NCI-H187 (cell line): ENCODE data around the gene BRINP3.
"Not testable (repeated sequence)": the region's sequence is repeated elsewhere in the genome, so short reads cannot be mapped to it uniquely, and the experiment has no call there.

ENCODE experiments used
- DNase-seq, 2 experiments: peaks; one replicate each; lab custom pipeline; 2025; lab: John Stamatoyannopoulos, UW

Gene BRINP3

DNA sequence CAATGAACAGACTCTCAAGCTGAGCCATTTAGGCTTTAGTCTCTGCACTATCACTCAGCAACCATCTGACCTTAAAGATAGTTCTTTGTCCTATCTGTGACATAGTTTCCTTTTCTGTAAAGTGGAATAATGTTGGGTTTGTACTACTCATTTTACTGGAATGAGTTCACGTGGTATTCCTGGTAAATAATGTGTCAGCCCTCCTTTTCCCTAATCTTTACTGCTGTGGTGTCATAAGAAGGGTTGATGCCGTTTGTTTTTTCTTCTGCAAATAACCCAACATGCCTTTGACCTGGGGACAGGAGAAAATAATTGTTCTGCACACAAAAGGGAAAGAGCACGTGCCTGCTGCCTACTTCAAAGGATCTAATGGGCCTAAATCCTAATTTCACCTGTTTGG is 297.8 kb downstream of the BRINP3 start:
- no peak for DNase-seq

DNA sequence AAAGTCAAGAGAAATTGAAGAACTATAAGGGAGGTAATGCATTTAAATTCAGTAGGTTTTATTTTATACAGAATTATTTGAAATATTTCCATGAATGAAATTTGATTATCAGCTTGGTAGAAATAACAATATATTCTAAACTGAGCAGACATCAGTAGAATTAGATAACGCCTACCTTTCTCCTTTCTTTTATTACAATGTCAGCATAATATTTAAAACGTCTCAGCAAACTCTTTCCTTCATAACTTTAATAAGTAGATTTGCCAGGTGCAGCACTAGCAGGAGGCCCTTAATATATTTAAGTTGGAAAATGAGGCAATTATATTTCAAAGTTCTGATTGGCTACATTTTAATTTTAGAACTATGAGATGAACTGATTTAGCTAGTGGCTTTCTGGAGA is 298.8 kb downstream of the BRINP3 start:
- DNase-seq, result no peak

DNA sequence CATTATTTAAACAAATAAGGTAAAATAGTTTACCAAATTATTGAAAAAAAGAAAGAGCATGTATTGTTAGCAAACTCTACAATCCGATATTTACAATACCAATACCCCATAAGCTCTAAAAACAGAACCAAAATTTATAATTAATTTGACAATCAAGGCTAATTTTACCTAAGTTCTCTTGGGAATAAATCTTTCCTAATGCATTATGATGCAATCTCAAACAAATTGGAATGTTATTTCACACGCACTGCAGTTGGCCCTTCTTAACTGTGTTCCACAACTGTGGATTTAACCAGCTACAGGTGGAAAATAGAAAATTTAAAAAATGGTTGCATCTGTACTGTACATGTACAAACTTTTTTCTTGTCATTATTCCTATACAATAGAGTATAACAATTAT is 300.1 kb downstream of the BRINP3 start:
- DNase-seq, result no peak

DNA sequence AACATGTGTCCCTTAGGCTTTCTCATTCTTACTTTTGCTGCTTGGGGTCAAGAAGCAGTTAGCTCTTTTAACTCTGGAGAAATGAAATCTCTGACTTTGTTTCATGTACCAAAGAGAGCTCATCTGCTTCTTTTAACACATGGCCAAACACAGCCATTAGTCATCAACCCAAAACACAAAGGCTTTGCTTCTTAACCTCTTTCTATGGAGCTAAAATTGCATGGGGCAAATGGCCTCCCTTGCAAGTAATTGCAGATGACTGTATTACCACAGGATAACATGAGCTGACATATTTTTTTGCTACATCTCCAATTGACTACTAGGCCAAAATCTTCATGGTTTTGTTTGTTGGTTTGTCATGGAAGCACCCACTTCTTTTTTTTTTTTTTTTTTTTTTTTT is 300.9 kb downstream of the BRINP3 start:
- no peak for DNase-seq

DNA sequence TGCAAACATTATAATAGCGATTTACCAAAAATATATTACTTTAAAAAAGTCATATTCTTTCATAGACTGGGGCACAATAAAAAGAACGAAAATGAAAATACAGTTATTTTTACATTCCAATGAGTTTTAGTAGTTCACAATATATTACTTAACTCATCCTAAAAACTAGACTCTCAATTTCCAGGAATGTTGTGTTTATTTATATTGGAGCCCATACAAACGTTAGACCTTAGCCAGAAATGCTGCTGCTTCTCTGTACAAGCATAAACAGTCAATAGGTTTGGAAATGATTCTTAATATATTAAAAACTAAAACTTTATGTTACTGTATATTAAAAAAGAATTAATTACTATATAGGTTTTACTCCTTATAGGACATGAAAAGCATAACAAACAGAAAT is 302.3 kb downstream of the BRINP3 start:
- DNase-seq, result no peak

DNA sequence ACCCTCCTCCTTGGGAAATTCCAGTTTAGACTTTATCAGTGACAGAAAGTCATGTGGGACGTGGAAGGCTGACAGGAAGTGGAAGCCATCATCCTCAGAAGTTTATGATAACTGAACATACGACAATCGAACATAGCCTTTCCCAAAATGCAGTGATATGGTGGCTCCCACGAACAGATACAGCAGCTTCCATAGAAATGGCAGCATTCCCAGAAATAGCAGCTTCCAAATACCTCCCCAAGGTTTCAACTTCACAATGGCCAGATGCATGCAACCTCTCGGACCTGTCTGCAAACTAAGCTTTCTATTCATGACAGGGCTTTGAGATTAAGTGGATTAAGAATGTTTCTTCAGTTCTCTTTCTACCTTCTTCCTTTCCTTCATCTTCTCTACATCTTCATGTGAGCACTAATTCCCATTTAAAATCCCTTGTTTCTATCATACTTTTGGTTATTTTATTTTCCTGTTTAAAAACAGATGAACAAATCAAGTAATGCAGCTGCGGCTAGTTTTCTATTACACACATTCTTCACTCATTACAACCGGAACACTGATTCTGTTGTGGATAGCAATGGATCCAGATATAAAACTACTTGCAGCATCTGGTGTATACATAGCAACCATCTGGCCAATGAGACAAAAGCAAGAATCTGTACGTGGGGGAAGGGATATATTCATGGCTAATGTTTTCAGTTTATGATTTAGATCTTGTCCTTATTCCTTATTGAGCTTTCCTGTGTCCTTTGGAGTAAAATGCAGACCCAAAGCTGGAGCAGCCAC is 304.8 kb downstream of the BRINP3 start:
- no peak for DNase-seq

DNA sequence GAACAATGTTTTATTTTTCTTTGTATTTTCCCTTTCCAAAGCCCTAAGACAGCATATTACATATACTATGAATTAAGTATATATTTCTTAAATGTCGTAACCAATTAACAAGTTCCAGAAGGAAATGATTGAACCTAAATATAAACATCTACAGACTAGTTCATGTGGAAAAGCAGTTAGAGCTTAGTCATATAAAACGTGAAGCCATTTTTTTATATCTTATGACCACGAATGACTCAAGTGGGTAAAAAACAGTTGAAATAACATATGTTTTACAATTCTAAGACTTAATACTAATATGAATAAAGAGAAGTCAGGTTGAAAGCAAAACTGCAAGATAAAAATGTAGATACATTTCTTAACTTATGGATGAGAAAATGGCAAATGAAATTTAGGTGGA is 307.3 kb downstream of the BRINP3 start:
- no peak for DNase-seq

DNA sequence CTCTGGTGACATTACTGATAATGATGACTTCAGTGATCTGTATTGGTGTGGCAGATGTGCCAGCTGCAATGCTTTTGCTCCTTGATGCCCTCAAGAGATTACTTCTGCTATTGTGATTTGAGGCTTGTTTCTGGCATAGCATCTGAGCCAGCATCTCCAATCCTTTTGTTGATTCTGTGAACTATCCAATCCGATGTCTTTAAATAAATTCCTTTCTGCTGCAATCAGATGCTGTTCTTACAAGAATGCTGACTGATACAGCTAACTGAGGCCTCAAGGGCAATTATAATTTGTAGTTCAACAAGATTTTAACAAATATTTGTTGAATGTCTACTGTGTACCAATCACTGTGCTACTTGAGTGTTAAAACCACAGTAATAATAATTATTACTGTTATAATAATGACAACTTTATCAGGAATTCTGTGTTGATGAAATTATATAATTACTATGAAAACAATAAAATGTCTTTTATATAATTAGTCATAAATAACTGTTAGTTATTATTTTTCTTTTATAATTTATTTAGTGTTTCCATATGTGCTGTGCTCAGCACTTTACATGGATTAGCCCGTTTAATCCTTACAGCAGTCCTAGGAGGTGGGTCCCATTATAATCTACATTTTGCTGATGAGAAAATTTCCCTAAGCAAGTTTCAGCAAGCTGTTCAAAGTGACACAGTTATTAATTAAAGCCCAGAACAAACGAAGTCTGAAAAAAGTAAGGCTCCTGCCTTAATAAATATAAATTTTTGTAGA is 308.2 kb downstream of the BRINP3 start:
- DNase-seq, result no peak

DNA sequence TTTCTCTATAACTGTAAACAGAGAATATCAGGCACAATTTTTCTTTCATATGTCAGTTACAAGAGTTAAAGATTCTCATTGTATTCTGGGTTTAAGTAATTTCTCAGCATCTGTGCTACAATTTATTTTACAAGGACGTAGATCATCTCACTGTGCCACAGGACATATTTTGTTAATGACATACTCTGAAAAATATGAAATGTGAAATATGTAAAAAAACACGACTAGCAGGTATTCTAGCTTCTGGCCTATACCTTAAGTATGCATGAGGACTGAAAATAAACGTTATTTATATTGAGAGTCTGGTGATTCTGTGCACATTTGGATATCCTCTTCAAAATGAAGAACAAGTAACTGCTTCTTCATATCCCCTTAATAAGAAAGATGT is 308.8 kb downstream of the BRINP3 start:
- no peak for DNase-seq

DNA sequence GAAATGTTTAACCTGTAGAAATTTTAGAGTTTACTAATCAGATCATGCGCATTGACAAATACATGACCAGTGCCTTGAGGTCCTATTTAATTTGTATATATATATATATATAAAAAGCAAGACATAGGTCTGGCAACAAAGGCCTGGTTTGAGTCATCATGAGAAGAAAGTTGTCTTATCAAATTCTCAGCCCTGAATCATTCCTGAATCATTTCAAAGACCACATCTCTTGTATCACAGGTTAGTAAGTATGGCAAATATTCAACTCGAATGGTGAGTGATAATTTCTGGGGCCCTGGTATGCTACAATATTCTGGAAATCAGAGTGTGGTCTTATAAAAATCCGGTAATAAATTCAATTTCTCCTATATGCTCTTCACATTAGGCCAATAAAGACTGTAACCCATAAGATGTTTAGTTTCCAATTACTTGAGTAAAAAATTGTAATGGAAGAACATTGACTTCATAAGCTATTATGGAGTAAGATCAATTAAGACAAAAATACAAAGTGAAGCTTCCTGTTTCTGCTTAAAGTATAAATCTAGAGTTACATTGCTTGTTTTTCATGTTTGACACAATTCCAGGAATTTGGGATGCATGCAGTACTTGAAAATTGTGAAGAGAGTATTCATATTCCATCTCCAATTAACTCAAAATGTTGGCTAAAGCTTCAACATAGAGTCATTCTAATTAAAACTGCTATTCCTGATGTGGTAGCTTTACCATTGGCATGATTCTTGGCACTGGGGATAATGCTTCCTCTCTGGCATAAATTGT is 309.4 kb downstream of the BRINP3 start:
- no peak for DNase-seq

DNA sequence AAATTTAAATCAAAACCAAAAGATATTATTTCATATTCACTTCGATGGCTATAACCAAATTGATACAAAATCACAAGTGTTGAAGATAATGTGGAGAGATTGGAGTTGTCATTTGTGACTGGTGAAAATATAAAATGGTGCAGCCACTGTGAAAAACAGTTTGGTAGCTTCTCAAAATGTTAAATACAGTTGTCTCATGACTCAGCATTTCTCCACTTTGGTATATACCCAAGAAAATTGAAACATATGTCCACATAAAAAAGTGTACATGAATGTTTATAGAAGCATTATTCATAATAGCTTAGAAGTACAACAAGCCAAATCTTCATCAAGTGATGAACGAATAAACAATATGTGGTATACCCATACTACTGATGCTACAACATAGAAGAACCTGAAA is 318.5 kb downstream of the BRINP3 start:
- no peak for DNase-seq

DNA sequence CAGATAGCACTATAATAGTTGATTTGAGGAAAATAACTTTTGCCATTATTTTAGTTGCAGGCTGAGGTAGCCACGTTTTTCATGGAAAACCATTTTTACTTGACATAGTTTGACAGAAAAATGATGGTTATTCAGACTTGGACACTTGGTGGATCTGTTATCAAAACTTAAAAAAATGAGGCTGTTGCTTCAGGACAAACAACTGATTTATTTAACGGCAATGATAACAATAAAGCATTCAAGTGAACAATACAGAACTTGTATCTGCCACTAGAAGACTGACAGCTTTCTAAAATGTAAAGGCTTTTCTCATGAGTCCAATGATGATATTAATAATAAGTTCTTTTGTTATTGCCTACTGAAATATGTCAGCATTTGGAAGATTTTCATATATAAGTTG is 322.9 kb downstream of the BRINP3 start:
- no peak for DNase-seq

DNA sequence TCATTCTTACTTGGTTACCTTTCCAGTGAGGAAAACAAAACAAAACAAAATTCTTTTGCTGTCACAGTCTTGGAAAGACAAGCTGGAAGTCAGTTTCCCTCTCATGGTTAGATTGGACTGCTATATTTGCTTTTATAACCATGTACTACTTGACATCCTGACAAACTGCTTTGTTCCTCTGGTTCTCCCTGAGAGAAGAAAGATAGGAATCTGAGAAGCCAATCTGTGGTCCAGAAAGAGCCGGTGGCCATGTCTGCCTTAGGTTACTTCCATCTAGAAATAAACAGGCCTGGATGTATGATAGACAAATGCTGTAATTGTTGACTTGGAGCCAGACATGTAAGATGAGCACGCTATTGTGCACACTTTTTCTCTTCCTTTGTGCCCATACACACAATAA is 330.0 kb downstream of the BRINP3 start:
- no peak for DNase-seq

DNA sequence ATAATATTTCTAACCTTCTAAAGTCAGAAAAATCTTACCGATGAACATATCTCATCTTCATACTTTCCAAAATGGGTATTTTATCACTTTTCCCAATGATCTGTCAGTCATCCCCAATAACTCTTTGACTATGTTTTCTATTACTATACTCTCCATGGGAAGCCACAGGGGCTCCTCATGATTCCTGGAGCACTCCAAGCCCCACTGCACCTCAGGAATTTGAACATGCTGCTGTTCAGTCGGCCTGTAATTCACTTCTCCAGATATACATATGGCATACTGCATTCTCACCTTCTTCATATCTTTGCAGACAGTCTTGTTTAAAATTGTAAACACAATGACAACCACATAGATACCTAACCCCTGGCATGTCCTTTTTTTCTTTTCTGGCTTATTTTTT is 333.0 kb downstream of the BRINP3 start:
- DNase-seq, result no peak

DNA sequence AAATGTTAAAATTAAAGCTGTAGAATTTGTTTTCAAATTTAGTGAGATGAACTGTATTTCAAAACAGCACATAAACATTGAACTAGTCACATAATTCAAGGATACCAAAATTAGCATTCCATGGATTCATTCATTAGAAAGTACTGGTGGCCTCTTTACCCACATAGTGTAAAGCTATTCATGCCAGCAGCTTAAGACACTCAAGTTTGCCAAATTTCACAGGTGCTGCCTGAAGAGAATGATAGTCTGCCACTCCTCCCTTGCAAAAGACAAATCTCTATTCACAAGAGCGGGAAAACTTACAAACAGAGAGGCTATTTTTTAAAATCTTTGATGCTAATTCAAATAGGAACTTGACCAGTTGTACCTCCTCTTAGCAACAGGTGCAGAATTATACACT is 337.0 kb downstream of the BRINP3 start:
- DNase-seq, result no peak

DNA sequence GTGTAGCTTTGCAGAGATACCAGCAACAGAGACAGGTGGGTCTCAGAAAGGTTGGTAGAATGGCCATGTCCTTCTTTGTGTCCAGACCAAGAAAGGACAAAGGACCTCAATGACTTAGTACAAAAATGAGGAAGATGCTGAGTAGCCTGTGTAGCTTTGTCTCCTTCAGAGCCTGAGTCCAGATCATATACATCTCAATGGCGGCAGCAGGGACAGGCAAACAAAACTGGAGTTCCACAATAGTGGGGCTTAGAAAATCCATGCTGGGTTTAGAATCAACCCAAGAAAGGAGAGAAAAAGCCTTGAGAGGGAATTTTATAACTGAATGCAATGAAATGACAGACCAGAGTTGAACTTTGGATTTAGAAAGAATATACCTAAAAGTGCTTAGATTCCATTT is 339.0 kb downstream of the BRINP3 start:
- no peak for DNase-seq

DNA sequence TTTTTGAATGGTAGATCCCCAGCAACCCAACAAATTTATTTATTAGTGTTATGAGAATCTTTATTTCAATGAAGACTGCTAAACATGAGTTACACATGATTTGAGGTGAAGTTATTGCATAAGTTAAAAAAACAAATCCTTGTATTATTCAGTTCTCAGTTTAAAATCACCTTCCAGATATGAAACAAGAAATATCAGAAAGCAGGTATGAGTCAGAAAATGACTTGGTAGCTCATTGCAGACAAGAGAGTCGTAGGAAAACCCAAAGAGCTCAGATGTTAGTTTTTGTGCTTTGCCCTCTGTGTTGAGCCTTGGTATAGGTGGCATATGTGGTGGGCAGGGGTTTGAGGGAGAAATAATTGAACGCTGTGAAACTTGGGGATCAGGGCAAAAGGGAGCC is 339.4 kb downstream of the BRINP3 start:
- DNase-seq, result no peak

DNA sequence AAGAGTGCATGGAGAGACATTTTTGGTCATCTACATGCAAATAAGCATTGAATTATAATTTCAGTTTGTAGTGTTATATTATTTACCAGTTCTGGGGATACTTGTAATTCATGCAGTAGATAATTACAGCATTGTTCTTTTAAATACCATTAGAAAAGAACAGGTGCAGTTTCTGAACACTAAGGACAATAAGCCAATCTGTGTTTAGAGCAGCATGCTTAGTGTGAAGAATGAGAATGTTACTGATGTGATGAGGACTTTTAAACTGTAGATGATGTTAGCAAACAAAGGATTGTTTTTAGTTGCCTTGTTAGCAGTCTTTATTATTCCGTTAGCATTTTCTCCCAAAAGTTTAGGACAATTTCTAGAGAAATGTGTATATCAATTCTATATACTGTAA is 348.3 kb downstream of the BRINP3 start:
- DNase-seq, result no peak

DNA sequence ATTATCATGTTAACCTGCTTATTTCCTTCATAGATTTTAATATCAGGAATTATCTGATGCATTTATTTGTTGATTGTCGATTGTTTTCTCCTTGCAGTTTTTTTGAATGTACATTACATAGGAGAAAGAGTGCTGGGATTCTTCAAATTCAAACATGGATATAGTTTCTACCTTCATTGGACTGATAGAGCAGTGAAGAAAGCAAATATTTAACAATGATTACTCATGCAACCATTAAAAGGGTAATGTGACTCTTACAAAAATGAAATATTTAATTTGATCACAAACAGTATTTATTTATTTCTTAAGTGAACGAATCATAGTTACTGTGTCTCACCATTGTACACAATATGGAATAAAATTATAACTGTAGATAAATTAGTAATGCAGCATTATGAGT is 350.9 kb downstream of the BRINP3 start:
- DNase-seq, result no peak

DNA sequence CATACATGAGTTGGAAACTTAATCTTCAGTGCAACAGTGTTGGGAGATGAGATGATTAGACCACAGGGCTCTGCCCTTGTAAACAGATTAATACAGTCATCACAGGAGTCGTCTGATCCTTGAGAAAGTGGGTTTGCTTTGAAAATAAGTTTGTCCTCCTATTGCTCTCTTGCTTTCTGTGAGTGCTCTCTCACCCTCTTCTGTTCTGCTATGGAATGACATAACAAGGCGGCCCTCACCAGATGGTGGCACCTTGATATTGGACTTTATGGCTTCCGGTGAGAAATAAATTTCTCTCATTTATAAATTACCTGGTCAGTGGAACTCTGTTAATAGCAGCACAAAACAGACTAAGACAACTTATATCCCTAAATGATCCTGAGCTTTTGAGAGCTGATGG is 353.6 kb downstream of the BRINP3 start:
- no peak for DNase-seq

DNA sequence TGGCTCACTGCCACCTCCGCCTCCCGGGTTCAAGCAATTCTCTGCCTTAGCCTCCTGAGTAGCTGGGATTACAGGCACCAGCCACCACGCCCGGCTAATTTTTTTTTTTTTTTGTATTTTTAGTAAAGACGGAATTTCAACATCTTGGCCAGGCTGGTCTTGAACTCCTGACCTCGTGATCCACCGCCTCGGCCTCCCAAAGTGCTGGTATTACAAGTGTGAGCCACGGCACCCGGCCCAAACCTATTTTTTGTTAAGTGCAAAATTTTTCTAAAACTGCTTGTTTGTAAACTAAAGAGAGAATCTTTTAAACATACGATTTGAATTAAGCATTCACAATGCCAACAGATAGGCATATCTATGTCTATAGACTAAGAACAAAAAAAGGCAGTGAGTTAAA is 357.1 kb downstream of the BRINP3 start:
- not testable (repeated sequence) for DNase-seq

DNA sequence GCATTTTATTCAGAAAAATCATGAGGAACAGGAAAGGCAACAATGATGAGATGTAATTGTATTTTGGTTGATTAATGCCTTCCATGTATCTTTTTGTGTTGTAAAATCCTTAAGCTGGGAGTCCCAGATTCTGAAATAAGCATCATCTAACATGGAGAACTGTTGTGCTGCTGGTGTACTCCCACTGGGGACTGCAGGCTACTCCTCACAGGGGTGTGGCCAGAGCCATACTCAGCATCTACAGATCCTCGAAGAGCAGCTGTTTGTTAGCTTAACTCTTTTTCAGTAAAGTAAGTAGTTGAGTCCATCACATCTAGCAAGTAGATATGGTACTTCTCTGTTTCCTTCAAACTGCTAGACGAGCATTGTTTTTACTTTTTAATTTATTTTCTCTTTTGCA is 358.0 kb downstream of the BRINP3 start:
- DNase-seq, result no peak

DNA sequence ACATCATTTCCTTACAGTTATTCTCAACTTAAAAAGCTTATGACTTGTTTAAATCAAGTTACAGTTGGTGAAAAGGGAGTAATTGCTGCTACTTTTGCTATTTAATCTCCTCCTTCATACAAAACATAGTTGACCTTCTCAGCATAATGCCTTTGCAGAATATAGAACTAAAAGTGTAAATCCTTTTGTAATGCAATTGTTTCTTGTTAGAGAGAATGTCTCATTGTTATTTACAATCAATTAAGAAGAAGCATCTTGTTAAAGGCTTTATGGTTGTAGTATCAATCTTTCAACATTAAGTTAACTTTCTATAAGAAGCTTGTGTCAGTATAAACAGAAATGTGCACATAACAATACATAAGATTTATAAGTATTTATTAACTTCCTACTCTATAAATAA is 360.7 kb downstream of the BRINP3 start:
- DNase-seq, result no peak
